Renal cortical epithelial cell (primary cell): ENCODE measurements around the gene PLD4. TPM values are rescaled to one million over a fixed set of nuclear protein-coding genes. Genes with fewer than 3 reads are reported as not detected.
"Not testable (repeated sequence)": the region's sequence is repeated elsewhere in the genome, so short reads cannot be mapped to it uniquely, and the experiment has no call there.

ENCODE experiments used
- DNase-seq: peaks from one replicate; pipeline ENCODE4 v3.0.0-alpha.2; 2011; ENCODE audit warnings: low read depth
- total RNA-seq: library from RNA; depleted of rRNA; stranded (reverse); fragments of >200 nt; gene quantifications from 2 replicates; pipeline ENCODE4 v1.2.3, GENCODE V29; 2014

PLD4 gene
- total RNA-seq, 1 donor from 2014 or later = 0.05 TPM

DNA sequence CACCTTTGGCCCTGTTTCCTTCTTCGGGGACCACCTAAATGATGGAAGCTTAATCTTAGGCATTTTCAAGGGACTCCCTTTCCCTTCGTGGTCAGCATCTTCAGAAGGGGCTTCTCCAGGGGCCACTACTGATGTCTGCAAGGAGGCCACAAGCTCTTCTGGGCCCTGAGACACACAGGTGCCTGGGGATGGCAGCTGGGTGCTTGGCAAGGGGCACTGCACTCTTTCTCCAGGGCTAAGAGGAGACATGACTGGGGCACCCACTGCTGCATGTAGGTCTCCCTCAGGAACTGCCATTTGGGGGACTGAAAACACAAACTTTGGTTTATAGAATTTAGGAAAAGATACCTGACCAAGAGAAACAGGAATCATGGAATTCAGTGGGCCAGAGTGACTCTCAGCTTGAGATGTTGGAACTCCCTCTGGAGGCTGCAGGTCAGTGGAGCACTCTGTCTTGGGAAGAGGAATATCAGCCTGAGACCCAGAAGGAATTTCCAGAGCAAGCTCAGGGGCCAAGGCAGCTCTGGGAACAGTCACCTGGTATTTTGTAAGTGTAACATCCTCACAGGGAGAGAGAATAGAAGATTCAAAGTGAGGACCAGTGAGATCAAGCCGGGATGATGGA is 16.0 kb downstream of the PLD4 start:
- DNase-seq = no peak

DNA sequence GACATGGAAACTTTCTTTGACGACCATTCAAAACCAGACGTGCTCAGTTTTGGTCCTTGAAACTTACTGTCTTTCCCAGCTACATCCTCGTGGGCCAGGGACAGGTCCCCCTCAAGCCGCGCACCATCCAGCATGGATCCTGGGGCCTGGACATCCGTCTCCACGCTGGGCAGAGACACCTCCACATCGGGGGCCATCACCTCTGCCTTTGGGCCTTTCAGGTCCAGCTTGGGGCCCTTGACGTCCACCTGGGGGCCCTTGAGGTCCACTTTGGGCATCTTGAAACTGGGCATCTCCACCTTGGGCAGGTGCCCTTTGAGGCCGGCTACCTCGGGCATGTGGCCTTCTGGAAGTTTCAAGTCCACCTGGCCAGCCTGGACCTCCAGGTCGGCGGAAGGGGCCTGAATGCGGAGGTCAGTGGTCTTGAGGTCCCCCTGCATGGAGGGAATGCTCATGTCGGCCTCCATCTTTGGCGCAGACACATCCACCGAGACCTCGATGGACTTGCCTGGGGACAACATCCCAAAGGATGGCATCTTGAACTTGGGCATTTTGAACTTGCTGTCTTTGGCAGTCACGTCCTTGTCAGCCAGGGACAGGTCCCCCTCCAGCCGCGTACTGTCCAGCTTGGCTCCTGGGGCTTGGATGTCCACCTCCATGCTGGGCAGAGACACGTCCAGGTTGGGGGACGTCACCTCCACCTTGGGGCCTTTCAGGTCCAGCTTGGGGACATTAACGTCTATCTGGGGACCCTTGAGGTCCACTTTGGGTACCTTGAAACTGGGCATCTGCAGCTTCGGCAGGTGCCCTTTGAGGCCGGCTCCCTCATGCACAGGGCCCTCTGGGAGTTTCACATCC is 17.1 kb downstream of the PLD4 start:
- DNase-seq = no peak

DNA sequence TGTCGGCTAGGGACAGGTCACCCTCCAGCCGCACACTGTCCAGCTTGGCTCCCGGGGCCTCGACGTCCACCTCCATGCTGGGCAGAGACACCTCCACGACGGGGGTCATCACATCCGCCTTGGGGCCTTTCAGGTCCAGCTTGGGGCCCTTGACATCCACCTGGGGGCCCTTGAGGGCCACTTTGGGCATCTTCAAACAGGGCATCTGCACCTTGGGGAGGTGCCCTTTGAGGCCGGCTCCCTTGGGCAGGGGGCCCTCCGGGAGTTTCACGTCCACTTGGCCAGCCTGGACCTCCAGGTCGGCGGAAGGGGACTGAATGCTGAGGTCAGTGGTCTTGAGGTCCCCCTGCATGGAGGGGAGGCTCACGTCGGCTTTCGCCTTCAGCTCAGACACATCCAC is 17.9 kb downstream of the PLD4 start:
- no peak for DNase-seq

DNA sequence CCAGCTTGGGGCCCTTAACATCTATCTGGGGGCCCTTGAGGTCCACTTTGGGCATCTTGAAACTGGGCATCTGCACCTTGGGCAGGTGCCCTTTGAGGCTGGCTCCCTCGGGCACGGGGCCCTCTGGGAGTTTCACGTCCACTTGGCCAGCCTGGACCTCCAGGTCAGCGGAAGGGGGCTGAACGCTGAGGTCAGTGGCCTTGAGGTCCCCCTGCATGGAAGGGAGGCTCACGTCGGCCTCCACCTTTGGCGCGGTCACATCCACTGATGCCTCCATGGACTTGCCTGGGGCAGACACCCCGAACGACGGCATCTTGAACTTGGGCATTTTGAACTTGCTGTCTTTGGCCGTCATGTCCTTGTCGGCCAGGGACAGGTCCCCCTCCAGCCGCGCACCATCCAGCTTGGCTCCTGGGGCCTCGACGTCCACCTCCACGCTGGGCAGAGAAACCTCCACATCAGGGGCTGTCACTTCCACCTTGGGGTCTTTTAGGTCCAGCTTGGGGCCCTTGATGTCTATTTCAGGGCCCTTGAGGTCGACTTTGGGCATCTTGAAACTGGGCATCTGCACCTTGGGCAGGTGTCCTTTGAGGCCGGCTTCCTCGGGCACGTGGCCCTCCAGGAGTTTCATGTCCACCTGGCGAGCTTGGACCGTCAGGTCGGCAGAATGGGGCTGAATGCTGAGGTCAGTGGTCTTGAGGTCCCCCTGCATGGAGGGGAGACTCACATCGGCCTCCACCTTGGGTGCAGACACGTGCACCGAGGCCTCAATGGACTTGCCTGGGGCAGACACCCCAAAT is 18.7 kb downstream of the PLD4 start:
- not testable (repeated sequence) for DNase-seq

DNA sequence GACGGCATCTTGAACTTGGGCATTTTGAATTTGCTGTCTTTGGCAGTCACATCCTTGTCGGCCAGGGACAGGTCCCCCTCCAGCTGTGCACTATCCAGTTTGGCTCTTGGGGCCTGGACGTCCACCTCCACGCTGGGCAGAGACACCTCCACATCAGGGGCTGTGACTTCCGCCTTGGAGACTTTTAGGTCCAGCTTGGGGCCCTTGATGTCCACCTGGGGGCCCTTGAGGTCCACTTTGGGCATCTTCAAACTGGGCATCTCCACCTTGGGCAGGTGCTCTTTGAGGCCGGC is 19.3 kb downstream of the PLD4 start:
- not testable (repeated sequence) for DNase-seq

DNA sequence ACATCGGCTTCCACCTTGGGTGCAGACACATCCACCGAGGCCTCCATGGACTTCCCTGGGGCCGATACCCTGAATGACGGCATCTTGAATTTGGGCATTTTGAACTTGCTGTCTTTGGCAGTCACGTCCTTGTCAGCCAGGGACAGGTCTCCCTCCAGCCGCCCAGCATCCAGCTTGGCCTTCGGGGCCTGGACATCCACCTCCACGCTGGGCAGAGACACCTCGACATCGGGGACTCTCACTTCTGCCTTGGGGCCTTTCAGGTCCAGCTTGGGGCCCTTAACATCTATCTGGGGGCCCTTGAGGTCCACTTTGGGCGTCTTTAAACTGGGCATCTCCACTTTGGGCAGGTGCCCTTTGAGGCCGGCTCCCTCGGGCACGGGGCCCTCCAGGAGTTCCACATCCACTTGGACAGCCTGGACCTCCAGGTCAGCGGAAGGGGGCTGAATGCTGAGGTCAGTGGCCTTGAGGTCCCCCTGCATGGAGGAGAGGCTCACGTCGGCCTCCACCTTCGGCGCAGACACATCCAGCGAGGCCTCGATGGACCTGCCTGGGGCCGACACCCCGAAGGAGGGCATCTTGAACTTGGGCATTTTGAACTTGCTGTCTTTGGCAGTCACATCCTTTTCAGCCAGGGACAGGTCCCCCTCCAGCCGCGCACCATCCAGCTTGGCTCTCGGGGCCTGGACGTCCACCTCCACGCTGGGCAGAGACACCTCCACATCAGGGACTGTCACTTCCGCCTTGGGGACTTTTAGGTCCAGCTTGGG is 19.9 kb downstream of the PLD4 start:
- DNase-seq = not testable (repeated sequence)

DNA sequence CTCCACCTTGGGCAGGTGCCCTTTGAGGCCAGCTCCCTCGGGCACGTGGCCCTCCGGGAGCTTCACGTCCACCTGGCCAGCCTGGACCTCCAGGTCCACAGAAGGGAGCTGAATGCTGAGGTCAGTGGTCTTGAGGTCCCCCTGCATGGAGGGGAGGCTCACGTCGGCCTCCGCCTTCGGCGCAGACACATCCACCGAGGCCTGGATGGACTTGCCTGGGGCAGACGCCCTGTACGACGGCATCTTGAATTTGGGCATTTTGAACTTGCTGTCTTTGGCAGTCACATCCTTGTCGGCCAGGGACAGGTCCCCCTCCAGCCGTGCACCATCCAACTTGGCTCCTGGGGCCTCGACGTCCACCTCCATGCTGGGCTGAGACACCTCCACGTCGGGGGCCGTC is 20.6 kb downstream of the PLD4 start:
- not testable (repeated sequence) for DNase-seq

DNA sequence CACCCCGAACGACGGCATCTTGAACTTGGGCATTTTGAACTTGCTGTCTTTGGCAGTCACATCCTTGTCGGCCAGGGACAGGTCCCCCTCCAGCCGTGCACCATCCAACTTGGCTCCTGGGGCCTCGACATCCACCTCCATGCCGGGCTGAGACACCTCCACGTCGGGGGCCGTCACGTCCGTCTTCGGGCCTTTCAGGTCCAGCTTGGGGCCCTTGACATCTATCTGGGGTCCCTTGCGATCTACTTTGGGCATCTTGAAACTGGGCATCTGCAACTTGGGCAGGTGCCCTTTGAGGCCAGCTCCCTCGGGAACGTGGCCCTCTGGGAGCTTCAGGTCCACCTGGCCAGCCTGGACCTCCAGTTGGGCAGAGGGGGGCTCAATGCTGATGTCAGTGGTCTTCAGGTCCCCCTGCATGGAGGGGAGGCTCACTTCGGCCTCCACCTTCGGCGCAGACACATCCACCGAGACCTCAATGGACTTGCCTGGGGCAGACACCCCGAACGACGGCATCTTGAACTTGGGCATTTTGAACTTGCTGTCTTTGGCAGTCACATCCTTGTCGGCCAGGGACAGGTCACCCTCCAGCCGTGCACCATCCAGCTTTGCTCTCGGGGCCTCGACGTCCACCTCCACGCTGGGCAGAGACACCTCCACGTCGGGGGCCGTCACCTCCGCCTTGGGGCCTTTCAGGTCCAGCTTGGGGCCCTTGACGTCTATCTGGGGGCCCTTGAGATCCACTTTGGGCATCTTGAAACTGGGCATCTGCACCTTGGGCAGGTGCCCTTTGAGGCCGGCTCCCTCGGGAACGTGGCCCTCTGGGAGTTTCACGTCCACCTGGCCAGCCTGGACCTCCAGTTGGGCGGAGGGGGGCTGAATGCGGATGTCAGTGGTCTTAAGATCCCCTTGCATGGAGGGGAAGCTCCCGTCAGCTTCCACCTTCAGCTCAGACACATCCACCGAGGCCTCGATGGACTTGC is 21.6 kb downstream of the PLD4 start:
- DNase-seq = not testable (repeated sequence)

DNA sequence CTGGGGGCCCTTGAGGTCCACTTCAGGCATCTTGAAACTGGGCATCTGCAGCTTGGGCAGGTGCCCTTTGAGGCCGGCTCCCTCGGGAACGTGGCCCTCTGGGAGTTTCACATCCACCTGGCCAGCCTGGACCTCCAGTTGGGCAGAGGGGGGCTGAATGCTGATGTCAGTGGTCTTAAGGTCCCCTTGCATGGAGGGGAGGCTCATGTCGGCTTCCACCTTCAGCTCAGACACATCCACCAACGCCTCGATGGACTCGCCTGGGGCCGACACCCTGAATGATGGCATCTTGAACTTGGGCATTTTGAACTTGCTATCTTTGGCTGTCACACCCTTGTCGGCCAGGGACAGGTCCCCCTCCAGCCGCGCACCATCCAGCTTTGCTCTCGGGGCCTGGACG is 22.5 kb downstream of the PLD4 start:
- DNase-seq = not testable (repeated sequence)

DNA sequence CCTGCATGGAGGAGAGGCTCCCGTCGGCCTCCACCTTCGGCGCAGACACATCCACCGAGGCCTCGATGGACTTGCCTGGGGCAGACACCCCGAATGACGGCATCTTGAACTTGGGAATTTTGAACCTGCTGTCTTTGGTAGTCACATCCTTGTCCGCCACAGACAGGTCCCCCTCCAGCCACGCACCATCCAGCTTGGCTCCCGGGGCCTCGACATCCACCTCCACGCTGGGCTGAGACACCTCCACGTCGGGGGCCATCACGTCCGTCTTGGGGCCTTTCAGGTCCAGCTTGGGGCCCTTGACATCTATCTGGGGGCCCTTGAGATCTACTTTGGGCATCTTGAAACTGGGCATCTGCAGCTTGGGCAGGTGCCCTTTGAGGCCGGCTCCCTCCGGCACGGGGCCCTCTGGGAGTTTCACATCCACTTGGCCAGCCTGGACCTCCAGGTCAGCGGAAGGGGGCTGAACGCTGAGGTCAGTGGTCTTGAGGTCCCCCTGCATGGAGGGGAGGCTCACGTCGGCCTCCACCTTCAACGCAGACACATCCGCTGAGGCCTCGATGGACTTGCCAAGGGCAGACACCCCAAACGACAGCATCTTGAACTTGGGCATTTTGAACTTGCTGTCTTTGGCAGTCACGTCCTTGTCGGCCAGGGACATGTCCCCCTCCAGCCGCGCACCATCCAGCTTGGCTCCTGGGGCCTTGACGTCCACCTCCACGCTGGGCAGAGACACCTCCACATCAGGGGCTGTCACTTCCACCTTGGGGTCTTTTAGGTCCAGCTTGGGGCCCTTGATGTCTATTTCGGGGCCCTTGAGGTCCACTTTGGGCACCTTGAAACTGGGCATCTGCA is 23.4 kb downstream of the PLD4 start:
- DNase-seq = not testable (repeated sequence)

DNA sequence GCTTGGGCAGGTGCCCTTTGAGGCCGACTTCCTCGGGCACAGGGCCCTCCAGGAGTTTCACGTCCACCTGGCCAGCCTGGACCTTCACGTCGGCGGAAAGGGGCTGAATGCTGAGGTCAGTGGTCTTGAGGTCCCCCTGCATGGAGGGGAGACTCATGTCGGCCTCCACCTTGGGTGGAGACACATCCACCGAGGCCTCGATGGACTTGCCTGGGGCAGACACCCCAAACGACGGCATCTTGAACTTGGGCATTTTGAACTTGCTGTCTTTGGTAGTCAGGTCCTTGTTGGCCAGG is 24.0 kb downstream of the PLD4 start:
- DNase-seq = no peak

DNA sequence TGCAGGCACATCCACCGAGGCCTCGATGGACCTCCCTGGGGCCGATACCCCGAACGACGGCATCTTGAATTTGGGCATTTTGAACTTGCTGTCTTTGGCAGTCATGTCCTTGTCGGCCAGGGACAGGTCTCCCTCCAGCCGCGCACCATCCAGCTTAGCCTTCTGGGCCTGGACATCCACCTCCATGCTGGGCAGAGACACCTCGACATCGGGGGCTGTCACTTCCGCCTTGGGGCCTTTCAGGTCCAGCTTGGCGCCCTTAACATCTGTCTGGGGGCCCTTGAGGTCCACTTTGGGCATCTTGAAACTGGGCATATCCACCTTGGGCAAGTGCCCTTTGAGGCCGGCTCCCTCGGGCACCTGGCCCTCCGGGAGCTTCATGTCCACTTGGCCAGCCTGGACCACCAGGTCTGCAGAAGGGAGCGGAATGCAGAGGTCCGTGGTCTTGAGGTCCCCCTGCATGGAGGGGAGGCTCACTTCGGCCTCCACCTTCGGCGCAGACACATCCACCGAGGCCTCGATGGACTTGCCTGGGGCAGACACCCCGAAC is 24.8 kb downstream of the PLD4 start:
- not testable (repeated sequence) for DNase-seq

DNA sequence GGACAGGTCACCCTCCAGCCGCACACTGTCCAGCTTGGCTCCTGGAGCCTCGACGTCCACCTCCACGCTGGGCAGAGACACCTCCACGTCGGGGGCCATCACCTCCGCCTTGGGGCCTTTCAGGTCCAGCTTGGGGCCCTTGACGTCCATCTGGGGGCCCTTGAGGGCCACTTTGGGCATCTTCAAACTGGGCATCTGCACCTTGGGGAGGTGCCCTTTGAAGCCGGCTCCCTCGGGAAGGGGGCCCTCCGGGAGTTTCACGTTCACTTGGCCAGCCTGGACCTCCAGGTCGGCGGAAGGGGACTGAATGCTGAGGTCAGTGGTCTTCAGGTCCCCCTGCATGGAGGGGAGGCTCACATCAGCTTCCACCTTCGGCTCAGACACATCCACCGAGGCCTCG is 25.3 kb downstream of the PLD4 start:
- DNase-seq = no peak

DNA sequence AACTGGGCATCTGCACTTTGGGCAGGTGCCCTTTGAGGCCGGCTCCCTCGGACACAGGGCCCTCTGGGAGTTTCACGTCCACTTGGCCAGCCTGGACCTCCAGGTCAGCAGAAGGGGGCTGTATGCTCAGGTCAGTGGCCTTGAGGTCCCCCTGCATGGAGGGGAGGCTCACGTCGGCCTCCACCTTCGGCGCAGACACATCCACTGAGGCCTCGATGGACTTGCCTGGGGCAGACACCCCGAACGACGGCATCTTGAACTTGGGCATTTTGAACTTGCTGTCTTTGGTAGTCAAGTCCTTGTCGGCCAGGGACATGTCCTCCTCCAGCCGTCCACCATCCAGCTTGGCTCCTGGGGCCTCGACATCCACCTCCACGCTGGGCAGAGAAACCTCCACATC is 26.0 kb downstream of the PLD4 start:
- not testable (repeated sequence) for DNase-seq

DNA sequence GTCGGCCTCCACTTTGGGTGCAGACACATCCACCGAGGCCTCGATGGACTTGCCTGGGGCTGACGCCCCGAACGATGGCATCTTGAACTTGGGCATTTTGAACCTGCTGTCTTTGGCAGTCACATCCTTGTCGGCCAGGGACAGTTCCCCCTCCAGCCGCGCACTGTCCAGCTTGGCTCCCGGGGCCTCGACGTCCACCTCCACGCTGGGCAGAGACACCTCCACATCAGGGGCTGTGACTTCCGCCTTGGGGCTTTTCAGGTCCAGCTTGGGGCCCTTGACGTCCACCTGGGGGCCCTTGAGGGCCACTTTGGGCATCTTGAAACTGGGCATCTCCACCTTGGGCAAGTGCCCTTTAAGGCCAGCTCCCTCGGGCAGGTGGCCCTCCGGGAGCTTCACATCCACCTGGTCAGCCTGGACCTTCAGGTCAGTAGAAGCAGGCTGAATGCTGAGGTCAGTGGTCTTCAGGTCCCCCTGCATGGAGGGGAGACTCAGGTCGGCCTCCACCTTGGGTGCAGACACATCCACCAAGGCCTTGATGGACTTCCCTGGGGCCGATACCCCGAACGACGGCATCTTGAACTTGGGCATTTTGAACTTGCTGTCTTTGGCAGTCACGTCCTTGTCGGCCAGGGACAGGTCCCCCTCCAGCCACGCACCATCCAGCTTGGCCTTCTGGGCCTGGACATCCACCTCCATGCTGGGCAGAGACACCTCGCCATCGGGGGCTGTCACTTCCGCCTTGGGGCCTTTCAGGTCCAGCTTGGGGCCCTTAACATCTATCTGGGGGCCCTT is 27.4 kb downstream of the PLD4 start:
- not testable (repeated sequence) for DNase-seq

DNA sequence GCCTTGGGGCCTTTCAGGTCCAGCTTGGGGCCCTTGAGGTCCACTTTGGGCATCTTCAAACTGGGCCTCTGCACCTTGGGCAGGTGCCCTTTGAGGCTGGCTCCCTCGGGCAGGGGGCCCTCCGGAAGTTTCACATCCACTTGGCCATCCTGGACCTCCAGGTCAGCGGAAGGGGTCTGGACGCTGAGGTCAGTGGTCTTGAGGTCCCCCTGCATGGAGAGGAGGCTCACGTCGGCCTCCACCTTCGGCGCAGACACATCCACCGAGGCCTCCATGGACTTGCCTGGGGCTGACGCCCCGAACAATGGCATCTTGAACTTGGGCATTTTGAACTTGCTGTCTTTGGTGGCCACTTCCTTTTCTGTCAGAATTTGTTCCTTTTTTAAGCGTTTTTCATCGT is 28.4 kb downstream of the PLD4 start:
- no peak for DNase-seq

DNA sequence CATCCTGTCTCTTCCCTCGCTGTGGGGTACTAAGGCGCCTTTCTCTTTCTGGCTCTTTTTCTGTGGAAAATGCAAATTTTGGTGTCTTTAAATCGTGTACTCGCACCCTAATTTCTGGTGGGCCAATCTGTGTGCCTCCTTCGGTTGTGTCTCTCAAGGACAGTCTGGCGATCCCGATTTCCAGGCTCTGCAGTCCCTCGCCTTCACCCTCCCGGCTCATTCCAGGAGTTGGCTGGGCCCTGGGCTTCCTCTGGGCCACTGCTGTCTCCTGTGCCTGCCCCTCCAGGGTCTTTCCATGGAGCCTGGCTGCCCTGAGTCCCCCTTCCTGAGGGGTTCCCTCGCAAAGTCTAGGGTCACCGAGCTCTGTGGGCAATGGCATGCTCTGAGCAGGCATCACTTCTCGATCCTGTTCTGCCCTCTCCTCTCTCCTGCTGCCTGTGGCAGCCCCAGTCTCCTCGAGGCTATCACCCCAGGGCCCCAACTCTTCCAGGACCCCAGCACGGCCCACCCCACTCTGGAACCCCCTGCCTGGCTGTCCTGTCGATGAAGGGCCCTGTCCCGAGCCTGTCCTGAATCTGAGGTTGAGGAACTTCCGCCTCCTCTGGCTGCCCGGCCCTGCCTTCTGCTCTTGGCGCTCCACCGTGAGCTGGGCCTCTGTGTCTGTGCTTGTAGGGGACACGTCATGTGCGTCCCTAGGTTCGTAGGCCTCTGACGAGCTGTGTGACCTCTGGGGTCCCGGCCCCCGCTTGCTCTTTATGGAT is 29.4 kb downstream of the PLD4 start:
- no peak for DNase-seq

DNA sequence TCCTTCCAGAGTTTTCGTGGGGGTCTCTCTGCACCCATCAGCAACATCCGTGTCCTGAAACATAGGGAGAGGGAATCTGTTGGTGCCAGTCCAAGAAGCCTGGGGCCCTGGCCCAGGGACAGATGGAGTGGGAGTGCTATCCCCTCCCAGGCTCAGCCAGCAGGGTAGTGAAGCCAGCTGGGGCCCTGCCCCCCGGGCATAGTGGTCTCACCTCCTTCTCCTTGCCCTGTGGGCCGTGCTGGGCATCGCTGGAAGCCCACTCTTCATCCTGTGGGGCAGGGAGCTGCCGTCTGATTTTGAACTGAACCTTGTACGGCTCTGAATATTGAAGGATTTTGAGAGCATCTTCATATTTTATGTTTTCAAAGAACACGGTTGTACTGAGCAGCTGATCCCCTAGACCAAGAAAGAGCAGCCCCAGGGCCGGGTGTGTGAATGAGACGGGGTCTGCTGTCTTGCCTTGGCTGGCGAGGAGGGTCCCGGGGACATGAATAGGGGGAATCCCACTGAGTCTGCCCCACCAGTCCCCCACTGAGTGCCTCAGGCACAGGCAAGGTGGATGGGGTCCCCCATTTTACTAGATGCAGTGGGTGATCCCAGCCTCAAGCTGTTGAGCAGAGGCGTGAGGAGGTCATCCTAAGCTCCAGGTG is 30.2 kb downstream of the PLD4 start:
- DNase-seq = no peak
